Measurements from ENCODE around the gene DNAAF8.
"Not testable (repeated sequence)": the region's sequence is repeated elsewhere in the genome, so short reads cannot be mapped to it uniquely, and the experiment has no call there.

DNAAF8 gene

DNA sequence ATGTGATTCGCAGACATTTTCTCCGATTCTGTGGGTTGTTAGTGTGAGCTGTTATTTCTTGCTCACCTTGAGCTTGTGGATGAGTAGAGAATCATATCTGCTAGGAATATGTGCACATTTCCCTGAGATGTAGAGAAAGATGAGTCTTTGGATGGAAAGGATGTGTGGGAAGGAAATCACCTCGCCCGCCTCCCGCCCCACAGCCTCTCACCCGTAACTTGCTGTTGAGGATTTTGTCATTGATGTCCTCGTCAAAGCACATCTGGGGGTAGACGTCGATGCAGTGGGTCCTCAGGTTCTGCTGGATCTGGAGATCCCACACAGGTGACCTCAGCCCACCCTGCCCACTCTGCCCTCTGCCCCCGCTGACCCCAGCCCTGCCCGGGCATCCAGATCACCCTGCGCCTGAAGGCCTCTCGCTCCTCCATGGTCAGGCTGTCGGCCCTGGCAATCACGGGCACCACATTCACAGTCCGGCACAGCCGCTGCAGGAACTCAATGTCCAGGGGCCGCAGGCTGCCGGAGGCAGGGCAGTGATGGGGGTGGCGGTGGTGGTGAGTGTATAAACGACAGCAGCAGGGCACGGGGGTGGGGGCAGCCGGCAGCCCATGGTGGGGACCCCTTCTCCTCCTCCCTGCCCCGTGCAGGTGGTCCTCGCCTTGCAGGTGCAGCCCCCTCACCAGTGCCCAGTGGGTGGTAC, 49.1 kb downstream of the DNAAF8 start:
- no peak for DNase-seq (ENCODE audit: low read depth in 2 of 2)

DNA sequence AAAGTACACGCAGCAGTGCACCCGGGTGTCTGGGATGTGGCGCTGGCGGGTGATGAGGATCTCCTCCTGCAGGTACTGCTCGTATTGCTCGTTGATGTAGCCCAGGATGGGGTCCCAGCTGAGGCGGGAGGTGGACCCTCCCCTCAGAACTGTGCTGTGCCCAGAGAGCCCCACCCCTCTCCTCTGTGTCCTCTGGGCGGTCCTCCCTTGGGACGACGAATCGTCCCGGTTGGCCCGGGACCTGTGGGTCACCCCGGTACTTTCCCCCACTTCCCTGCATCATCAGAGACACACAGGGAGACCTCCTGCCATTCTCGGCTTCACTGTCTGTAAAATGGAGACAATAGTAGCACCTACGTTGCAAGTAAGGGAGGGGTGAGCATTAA, 49.6 kb downstream of the DNAAF8 start:
- DNase-seq (ENCODE audit: low read depth in 2 of 2): no peak

DNA sequence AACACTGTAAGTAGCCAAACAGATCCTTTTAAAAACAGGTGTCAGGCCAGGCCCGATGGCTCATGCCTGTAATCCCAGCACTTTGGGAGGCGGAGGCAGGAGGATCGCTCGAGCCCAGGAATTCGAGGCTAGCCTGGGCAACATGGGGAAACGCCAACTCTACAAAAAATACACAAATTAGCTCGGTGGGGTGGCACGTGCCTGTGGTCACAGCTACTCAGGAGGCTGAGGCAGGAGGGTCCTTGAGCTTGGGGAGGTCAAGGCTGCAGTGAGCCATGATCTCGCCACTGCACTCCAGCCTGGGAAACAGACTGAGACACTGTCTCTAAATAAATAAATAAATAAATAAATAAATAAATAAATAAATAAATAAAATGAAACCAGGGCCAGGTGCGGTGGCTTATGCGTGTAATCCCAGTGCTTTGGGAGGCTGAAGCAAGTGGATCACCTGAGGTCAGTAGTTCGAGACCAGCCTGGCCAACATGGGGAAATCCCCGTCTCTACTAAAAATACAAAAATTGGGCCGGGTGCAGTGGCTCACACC, 50.2 kb downstream of the DNAAF8 start:
- DNase-seq (ENCODE audit: low read depth in 2 of 2): not testable (repeated sequence)

DNA sequence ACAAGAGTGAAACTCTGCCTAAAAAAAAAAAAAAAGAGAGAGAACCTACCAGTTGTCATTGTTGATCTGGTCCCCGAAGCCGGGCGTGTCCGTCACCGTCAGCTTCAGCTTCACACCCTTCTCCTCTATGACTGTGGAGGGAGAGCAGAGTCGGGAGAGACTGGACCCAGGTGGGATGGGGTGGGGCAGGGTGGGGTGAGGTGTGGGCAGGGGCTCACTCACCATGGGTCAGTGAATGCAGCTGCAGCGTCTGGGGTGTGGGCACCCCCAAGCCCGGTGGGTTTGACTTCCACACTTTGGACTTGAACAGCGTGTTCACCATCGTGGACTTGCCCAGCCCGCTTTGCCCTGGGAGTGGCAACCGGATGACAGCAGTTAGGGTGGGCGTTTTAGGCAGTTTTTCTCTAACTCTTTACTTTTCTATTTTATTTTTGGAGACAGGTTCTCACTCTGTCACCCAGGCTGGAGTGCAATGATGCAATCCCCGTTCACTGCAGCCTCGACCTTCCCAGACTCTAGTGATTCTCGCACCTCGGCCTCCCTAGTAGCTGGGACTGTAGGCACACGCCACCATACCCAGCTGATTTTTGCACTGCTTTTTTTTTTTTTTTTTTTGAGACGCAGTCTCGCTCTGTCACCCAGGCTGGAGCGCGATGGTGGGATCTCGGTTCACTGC, 51.6 kb downstream of the DNAAF8 start:
- no peak for DNase-seq (ENCODE audit: low read depth in 2 of 2)

DNA sequence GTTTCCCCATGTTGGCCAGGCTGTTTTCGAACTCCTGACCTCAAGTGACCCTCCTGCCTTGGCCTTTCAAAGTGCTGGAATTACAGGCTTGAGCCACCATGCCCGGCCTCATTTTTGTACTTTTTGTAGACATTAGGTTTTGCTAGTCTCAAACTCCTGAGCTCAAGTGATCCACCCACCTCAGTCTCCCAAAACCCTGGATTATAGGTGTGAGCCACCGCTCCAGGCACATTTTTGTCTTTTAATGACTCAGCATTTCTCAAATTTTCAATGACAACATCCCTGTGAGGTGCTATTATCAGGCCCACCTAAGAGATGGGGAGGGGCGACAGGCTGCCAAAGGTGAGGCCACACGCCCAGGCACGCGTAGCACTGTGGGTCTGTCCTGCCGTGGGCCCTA, 52.7 kb downstream of the DNAAF8 start:
- DNase-seq (ENCODE audit: low read depth in 2 of 2): no peak

DNA sequence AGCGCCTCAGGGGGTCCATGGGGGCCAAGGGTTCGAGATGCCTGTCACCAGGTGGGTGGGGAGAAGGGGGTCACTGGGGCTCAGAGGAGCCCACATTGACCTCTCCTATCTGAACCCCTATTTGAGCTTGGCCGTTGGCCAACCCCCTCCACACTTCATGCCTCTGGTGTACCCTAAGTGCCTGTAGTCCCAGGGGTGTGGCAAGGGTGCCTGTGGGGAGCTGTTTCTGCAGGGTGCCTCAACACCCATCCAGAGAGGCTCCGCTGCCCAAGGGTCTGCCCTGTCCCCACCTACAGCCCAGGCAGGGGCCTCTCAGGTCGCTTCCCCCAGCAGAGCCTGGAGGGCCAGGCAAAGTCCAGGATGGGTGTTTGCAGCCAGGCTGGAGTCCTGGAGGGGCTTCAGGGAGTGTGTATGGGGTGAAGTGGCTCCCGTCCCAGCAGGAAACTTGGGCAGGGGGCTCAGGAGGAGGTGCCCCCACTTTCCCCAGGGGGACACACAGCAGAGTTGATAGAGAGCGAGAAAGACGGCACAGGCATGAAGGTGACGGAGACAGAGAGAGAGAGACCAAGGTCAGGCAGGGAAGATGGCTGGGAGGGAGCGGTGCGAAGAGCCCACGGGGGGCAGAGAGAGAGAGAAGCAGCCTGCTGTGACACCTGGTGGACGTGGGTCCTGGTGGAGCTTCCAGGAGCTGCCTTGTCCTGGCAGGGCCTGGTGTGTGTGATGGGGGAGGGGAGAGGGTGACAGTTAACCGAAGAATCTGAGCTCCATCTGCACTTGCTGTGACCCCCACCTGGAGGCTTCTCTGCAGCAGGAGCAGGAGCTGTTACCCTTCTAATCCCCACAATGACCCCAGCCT, 53.5 kb downstream of the DNAAF8 start, which contains the start of gene SEPTIN12:
TSS of gene SEPTIN12 (minus strand) at position 719 of the 856 bp plus-strand sequence. CDS start at position 19, 700 bp downstream.
- no peak for DNase-seq (ENCODE audit: low read depth in 2 of 2)

DNA sequence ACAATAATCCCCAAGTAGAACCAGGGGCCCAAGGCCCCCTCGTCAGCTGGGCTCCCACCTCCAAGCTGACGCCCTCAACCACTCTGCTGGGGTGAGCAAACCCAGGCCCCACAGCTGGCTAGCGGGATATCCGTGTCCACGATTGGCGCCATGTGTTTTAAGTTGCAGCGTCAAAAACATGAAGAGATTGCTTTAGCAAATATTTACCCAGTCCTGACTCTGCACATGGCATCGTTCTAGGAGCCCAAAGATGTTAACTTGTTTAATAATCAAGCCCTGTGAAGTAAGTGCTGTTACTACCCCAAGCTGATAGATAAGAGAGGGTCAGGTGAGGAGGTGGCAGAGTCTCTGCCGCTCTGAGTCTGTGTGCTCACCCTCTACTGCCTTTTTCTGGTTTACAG, 54.2 kb downstream of the DNAAF8 start:
- DNase-seq (ENCODE audit: low read depth in 2 of 2): no peak

DNA sequence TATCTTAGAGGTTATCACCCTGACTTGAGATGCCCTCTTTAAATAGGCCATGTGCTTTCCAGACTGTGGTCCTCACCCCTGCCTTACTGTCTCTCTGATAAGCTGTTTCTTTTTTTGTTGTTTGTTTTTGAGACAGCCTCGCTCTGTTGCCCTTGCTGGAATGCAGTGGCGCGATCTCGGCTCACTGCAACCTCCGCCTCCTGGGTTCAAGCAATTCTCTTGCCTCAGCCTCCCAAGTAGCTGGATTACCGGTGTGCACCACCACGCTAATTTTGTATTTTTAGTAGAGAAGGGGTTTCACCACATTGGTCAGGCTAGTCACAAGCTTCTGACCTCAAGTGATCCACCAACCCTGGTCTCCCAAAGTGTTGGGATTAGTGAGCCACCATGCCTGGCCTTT, 54.6 kb downstream of the DNAAF8 start:
- no peak for DNase-seq (ENCODE audit: low read depth in 2 of 2)

DNA sequence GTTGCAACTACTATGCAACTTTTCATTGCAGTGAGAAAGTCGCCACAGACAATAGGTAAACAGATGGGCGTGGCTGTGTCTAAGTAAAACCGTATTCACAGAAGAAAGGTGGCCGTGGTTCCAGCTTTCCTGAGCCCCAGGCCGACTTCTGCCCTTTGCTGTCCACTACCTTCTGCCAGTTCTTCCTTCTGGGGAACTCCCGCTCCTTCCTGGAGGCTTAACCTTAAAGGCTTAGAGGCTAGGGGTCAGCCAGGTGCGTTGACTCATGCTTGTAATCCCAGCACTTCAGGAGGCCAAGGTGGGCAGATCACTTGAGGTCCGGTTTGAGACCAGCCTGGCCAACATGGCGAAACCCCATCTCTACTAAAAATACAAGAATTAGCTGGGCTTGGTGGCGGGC, 55.9 kb downstream of the DNAAF8 start:
- DNase-seq (ENCODE audit: low read depth in 2 of 2): no peak

DNA sequence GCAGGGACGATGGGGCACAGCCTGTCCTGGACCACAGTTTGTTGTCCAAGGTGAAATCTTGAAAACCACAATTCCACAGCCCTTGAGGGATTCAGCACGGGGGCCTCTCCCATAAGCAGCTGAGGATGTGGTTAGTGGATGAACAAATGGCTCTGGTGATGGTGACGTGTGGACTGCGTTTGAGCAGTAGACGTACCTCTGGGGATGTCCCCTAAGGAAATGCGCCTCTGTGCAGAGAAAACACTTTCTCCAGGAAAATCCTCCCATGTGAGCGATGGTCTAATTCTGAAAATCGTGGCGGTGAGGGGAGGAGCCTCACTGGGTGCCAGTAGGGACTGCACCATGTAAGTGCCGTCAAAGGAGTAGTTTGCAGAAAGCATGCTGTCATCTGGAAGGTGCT, 56.5 kb downstream of the DNAAF8 start:
- DNase-seq (ENCODE audit: low read depth in 2 of 2): no peak

DNA sequence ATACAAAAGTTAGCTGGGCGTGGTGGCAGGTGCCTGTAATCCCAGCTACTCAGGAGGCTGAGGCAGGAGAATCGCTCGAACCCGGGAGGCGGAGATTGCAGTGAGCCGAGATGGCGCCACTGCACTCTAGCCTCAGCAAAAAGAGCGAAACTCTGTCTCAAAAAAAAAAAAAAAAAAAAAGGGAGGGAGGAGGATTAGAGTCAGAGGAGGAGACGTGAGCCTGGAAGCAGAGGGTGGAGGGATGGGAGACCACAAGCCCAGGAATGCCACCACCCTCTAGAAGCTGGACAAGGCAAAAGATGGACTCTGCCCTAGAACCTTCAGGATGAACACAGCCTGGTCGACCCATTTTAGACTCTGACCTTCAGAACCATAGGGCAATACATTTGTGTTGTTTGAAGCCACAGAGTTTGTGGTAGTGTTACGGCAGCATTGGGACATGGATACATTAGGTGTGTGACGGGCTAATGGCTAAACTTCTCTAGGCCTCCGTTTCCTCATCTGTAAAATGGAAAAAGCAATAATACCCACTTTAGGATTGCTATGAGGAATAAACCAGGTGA, 58.7 kb downstream of the DNAAF8 start:
- no peak for DNase-seq (ENCODE audit: low read depth in 2 of 2)

DNA sequence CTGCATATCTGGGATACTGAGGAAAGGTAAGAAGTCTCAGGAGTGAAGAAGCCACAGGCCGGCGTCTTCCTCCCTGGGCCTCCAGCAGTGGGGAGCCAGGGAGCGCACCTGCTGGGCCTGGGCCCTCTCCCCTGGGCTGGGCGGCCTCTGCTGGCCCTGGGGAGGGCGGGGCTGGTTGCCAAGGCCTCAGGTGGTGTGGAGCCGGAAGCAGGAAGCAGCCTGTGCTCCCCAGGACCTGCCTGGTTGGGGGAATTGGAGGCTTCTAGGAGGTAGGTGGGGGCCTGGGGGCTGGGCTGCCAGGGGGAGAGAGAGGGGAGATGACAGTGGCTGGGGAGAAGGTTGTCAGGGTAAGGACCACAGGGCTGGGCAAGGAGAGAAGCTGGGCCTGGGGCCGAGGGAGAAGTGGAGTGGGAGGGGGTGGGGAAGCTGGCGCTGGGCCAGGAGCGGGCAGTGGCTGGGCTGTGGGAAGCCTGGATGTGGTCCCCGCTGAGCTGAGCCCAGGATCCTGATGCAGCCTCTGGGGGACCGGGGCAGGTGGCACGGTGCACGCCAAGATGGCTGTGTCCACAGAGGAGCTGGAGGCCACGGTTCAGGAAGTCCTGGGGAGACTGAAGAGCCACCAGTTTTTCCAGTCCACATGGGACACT, 61.0 kb downstream of the DNAAF8 start, which contains the start of gene SMIM22:
TSS of gene SMIM22 (plus strand) at position 189 of the 647 bp plus-strand sequence. CDS start at position 555, 366 bp downstream.
- no peak for DNase-seq (ENCODE audit: low read depth in 2 of 2)

DNA sequence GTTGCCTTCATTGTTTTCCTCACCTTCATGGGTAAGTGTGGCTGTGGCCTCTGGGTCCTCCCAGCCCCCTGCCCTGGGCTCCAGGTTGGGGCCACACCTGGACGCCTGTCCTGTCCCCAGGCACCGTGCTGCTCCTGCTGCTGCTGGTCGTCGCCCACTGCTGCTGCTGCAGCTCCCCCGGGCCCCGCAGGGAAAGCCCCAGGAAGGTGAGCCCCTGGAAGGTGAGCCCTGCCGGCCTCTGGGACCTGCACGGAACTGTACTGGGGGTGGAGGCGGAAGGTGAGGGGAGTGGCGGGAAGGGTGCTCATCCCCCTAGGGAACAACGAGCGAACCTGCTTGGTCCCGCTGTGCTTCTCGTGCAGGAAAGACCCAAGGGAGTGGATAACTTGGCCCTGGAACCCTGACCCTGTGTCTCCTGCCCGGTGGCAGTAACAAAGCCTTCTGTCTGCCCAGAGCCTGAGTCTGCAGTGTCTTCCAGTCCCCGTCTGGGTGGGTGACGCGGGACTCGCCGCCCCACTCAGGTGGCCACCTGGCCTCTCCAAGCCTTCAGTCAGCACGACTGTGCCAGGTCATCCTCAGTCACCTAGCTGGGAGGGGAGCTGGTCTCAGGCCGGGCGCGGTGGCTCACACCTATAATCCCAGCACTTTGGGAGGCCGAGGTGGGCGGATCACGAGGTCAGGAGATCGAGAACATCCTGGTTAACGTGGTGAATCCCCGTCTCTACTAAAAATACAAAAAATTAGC, 61.7 kb downstream of the DNAAF8 start:
- DNase-seq (ENCODE audit: low read depth in 2 of 2): no peak

DNA sequence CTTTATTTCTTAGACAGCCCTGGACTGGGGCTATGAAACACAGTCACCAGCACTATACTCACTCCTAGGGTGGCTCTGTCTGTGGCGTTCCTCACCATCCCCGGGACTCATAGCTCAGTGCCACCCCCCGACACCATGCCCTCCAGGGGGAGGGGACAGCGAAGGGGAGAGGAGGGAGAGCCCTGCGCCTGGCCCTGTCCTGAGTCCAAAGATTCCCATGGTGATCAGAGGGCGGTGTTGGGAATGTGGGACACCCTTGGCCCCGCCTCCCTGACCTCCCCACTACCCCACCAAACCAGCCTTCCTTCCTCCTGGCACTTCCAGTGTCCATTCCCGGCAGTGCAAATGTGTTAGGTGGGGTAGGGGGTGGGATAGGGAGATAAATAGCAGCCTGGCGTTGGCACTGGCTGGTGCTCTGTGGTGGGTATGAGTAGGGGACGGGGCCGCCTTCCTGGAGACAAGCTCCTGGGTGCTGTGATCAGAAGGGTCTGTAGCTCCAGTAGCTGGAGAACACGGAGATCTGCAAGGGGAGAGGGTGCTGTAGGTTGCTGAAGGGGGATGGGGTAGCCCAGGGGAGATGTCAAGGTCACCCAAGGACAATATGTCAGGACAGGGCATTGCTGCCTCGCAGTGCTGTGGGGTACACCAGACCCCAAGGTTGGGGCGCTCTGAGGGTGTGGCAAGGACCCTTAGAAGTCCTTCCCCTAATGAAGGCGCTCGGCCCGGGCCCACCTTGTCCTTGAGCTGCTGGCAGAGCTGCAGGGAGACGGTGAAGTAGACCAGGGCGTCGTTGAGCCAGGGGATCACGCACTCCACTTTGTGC, 62.9 kb downstream of the DNAAF8 start:
- DNase-seq (ENCODE audit: low read depth in 2 of 2): no peak

DNA sequence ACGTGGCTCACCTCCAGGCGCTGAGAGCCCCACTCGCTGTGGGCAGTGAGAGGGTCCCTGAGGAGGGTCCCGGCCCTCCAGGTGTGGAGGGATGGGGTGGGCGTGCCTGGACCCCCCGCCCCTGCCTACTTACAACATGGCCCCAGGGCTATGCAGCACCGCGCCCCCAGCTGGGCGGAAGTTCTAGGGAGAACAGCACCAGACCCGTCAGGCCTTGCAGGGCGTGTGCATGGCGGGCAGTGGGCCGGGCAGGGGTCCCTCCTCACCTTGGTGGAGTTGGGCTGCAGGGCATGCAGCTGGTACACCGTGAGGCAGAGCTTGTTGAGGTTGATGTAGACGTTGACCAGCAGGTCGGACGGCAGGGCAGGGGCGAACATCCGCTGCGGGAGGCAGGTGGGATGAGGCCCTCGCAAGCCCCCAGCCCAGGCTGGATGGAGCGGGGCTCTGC, 63.5 kb downstream of the DNAAF8 start:
- DNase-seq (ENCODE audit: low read depth in 2 of 2): no peak

DNA sequence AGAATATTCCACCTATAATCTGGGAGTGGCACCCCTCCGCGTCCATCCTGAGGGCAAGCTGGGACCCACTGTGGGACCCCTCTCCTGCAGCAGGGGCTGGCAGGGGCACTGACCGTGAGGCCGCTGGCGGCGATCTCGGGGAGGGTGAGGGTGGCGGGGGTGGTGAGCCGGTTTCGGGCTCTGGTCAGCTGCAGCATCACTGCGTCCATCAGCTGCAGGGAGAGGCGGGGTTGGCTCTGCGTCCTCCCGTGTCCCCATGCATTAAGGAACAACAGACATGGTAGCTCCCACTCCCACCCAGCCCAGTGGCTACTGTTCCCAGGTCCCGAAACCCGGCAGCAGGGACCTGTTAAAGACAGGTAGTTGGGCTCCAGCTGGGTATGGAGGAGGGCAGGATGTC, 64.1 kb downstream of the DNAAF8 start:
- DNase-seq (ENCODE audit: low read depth in 2 of 2): no peak
